OCI-LY1 (cell line): ENCODE results near the gene ATP8B3.

Experiments
- H2AFZ ChIP-seq: fragments of 200-600 bp; sonication (generic), shearing (Covaris generic); 2 replicates; pipeline ENCODE4 v1.6.0; 2014; ENCODE audit warnings: antibody characterized with exemption, mild to moderate bottlenecking, low read length
- H3F3A ChIP-seq: fragments of 200-600 bp; sonication (generic), shearing (Covaris generic); 2 replicates; pipeline ENCODE4 v1.6.0; 2014; ENCODE audit warnings: mild to moderate bottlenecking, antibody characterized with exemption, low read length, moderate library complexity; ENCODE audit not compliant: insufficient read depth
- H3K27ac ChIP-seq: fragments of 200-600 bp; sonication (generic); 2 replicates; pipeline ENCODE4 v1.5.1; 2014; ENCODE audit warnings: low read length, mixed run types, mild to moderate bottlenecking, low read depth; ENCODE audit not compliant: poor library complexity, severe bottlenecking
- H3K27me3 ChIP-seq: fragments of 200-600 bp; sonication (generic); 2 replicates; pipeline ENCODE4 v1.6.0; 2014; ENCODE audit warnings: antibody characterized with exemption, mild to moderate bottlenecking, low read length, moderate library complexity; ENCODE audit not compliant: insufficient read depth
- H3K36me3 ChIP-seq: fragments of 200-600 bp; sonication (generic); 2 replicates; pipeline ENCODE4 v1.6.1; 2014; ENCODE audit warnings: mild to moderate bottlenecking, antibody characterized with exemption, low read length, moderate library complexity, mixed read lengths; ENCODE audit not compliant: insufficient read depth
- H3K4me1 ChIP-seq: fragments of 200-600 bp; sonication (generic); 2 replicates; pipeline ENCODE4 v1.5.1; 2014; ENCODE audit warnings: mild to moderate bottlenecking, low read length, moderate library complexity; ENCODE audit not compliant: insufficient read depth, severe bottlenecking
- H3K4me2 ChIP-seq: fragments of 200-600 bp; sonication (generic), shearing (Covaris generic); 2 replicates; pipeline ENCODE4 v1.6.1; 2014; ENCODE audit warnings: low read length
- H3K4me3 ChIP-seq: fragments of 200-600 bp; sonication (generic); 2 replicates; pipeline ENCODE4 v1.5.1; 2014; ENCODE audit warnings: low read length, low read depth, mild to moderate bottlenecking, mixed read lengths; ENCODE audit not compliant: poor library complexity, severe bottlenecking
- H3K79me2 ChIP-seq: fragments of 200-600 bp; shearing (Covaris generic); 2 replicates; pipeline ENCODE4 v1.6.1; 2016; ENCODE audit warnings: mixed run types, low read length, mixed read lengths; ENCODE audit not compliant: insufficient read depth
- H3K9ac ChIP-seq: fragments of 200-600 bp; sonication (generic), shearing (Covaris generic); 2 replicates; pipeline ENCODE4 v1.6.1; 2014; ENCODE audit warnings: mild to moderate bottlenecking, low read length, mixed read lengths
- H3K9me2 ChIP-seq: fragments of 200-600 bp; sonication (generic), shearing (Covaris generic); 2 replicates; pipeline ENCODE4 v1.6.1; 2014; ENCODE audit warnings: low read depth, mild to moderate bottlenecking, low read length, mixed read lengths
- H3K9me3 ChIP-seq: fragments of 200-600 bp; shearing (Covaris generic); 2 replicates; pipeline ENCODE4 v1.6.1; 2014; ENCODE audit warnings: low read length, mixed read lengths
- H4K20me1 ChIP-seq: fragments of 200-600 bp; sonication (generic), shearing (Covaris generic); 2 replicates; pipeline ENCODE4 v1.6.0; 2016; ENCODE audit warnings: mild to moderate bottlenecking, low read length; ENCODE audit not compliant: insufficient read depth
- EZH2 ChIP-seq: fragments of 200-600 bp; sonication (generic), shearing (Covaris generic); IDR thresholded peaks from 2 replicates; pipeline ENCODE4 v1.8.0; 2017; ENCODE audit warnings: borderline replicate concordance, mixed run types, mild to moderate bottlenecking, antibody characterized with exemption, low read length, moderate library complexity, mixed read lengths
- TF ChIP-seq, protein P1 (sequence below): fragments of 200-600 bp; sonication (generic), shearing (Covaris generic); IDR thresholded peaks from 2 replicates; pipeline ENCODE4 v1.5.1; 2017; ENCODE audit warnings: mild to moderate bottlenecking, antibody characterized with exemption, low read length, moderate library complexity, mixed read lengths

Gene ATP8B3

GRCh38 chr19:1847348-1847683 lies 35.2 kb upstream of the ATP8B3 start:
- no peak overlapping the region for H3K27ac ChIP-seq
- TF ChIP-seq, protein P1, sequence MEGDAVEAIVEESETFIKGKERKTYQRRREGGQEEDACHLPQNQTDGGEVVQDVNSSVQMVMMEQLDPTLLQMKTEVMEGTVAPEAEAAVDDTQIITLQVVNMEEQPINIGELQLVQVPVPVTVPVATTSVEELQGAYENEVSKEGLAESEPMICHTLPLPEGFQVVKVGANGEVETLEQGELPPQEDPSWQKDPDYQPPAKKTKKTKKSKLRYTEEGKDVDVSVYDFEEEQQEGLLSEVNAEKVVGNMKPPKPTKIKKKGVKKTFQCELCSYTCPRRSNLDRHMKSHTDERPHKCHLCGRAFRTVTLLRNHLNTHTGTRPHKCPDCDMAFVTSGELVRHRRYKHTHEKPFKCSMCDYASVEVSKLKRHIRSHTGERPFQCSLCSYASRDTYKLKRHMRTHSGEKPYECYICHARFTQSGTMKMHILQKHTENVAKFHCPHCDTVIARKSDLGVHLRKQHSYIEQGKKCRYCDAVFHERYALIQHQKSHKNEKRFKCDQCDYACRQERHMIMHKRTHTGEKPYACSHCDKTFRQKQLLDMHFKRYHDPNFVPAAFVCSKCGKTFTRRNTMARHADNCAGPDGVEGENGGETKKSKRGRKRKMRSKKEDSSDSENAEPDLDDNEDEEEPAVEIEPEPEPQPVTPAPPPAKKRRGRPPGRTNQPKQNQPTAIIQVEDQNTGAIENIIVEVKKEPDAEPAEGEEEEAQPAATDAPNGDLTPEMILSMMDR = no peak
- no peak for TF ChIP-seq EZH2
- peak overlapping the region; percentile 96 for H3K4me2 ChIP-seq
- peaks cover 8% of the 10 kb centered on the region; the same call in 1 of the 2 replicates for H3K36me3 ChIP-seq
- peaks cover 40% of the 10 kb centered on the region for H3K79me2 ChIP-seq
- H3K9me2 ChIP-seq = no peaks in the 10 kb centered on the region
- H3F3A ChIP-seq = no peaks in the 10 kb centered on the region
- peak overlapping the region; percentile 98 for H3K4me3 ChIP-seq
- peak overlapping the region; percentile 95 for H3K9ac ChIP-seq
- H3K27me3 ChIP-seq = no peaks in the 10 kb centered on the region
- no peak overlapping the region for H2AFZ ChIP-seq
- H4K20me1 ChIP-seq = no peaks in the 10 kb centered on the region
- H3K4me1 ChIP-seq = peaks cover 45% of the 10 kb centered on the region
- no peaks in the 10 kb centered on the region for H3K9me3 ChIP-seq

GRCh38 chr19:1846517-1847204 lies 34.6 kb upstream of the ATP8B3 start:
- H3K79me2 ChIP-seq = peaks cover 43% of the 10 kb centered on the region
- no peak overlapping the region for H3K27ac ChIP-seq
- H4K20me1 ChIP-seq = no peaks in the 10 kb centered on the region
- H2AFZ ChIP-seq = no peak overlapping the region
- H3K4me2 ChIP-seq = peak overlapping the region; percentile 96
- no peak for TF ChIP-seq EZH2
- TF ChIP-seq, protein P1 = no peak
- H3K27me3 ChIP-seq = no peaks in the 10 kb centered on the region
- H3K9me2 ChIP-seq = no peaks in the 10 kb centered on the region
- H3K4me1 ChIP-seq = peaks cover 42% of the 10 kb centered on the region
- H3K9ac ChIP-seq = peak overlapping the region; percentile 95; the same call in 1 of the 2 replicates
- peaks cover 8% of the 10 kb centered on the region; the same call in 1 of the 2 replicates for H3K36me3 ChIP-seq
- H3F3A ChIP-seq = no peaks in the 10 kb centered on the region
- no peaks in the 10 kb centered on the region for H3K9me3 ChIP-seq
- peak overlapping the region; percentile 98 for H3K4me3 ChIP-seq

- TF ChIP-seq, protein P1 = no peak
- TF ChIP-seq EZH2 = no peak
- Histone ChIP-seq H3K27ac (no peak overlapping the region), H3F3A (no peaks in the 10 kb centered on the region)
Measured at GRCh38 chr19:1845642-1846041, 33.6 kb upstream of the ATP8B3 start.

More at GRCh38 chr19:1845642-1846041, 33.6 kb upstream of the ATP8B3 start:
- H3K79me2 ChIP-seq = peaks cover 49% of the 10 kb centered on the region
- no peaks in the 10 kb centered on the region for H3K27me3 ChIP-seq
- peaks cover 8% of the 10 kb centered on the region; the same call in 1 of the 2 replicates for H3K36me3 ChIP-seq
- H3K4me3 ChIP-seq = no peak overlapping the region
- H3K4me1 ChIP-seq = peaks cover 50% of the 10 kb centered on the region
- no peaks in the 10 kb centered on the region for H3K9me2 ChIP-seq
- no peak overlapping the region for H3K4me2 ChIP-seq
- H3K9ac ChIP-seq = no peak overlapping the region
- H3K9me3 ChIP-seq = no peaks in the 10 kb centered on the region
- H2AFZ ChIP-seq = no peak overlapping the region
- no peaks in the 10 kb centered on the region for H4K20me1 ChIP-seq
